Ovary (tissue), 3 donors: Measurements from ENCODE around the gene NEAT1.

Experiments
- EP300 ChIP-seq: sonication (generic); formaldehyde crosslinking; IDR thresholded peaks from one replicate; pipeline ENCODE4 v1.6.1; 2017; ENCODE audit warnings: antibody characterized with exemption
- POLR2A ChIP-seq: fragments of 450-650 bp; IDR thresholded peaks from one replicate; pipeline ENCODE4 v1.6.1; 2017; ENCODE audit warnings: antibody characterized with exemption, mild to moderate bottlenecking, moderate library complexity
- TF ChIP-seq, protein P1 (sequence below), 3 donors: fragments of 450-650 bp in 2 of 3; fragments of 200-600 bp in 1 of 3; IDR thresholded peaks; one replicate each; pipeline versions ENCODE4 v1.5.1 to v1.8.0; 2016 to 2022; ENCODE audit warnings: antibody characterized with exemption in 3 of 3, mild to moderate bottlenecking in 1 of 3
- donor health status: DM: no; HTN: no; CAD: no.

DNA sequence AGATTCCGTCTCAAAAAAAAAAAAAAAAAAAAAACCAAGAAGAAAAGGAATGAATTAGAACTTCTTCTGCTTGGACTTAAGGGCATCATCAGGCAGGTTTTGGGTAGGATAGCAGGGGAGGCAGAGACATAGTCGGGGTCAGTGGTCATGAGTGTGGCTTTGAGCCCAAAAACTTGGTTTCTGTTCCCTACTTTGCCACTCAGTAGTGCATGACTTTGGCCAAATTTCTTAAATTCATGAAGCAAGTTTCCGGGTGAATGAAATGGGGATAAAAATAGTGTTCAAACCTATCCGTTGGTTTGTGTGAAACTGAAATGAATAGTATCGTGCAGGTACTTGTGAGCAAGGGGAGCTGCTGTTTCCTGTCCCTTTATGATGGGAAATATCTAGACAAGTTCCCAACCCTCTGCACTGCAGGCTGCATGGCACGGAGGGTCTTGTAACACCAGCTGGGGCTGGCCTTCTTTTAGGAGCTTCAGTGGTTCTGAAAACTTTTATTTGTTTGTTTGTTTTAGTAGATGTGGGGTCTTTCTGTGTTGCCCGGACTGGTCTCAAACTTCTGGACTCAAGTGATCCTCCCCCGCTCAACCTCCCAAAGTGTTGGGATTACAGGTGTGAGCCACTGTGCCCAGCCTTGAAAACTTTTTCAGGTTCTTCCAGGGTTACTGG is 18.4 kb downstream of the NEAT1 start:
- TF ChIP-seq, protein P1, sequence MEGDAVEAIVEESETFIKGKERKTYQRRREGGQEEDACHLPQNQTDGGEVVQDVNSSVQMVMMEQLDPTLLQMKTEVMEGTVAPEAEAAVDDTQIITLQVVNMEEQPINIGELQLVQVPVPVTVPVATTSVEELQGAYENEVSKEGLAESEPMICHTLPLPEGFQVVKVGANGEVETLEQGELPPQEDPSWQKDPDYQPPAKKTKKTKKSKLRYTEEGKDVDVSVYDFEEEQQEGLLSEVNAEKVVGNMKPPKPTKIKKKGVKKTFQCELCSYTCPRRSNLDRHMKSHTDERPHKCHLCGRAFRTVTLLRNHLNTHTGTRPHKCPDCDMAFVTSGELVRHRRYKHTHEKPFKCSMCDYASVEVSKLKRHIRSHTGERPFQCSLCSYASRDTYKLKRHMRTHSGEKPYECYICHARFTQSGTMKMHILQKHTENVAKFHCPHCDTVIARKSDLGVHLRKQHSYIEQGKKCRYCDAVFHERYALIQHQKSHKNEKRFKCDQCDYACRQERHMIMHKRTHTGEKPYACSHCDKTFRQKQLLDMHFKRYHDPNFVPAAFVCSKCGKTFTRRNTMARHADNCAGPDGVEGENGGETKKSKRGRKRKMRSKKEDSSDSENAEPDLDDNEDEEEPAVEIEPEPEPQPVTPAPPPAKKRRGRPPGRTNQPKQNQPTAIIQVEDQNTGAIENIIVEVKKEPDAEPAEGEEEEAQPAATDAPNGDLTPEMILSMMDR (IDR thresholded peaks at IDR 0.05), result no peak
- no peak for TF ChIP-seq EP300
- no peak for TF ChIP-seq POLR2A
